ENCODE data around the gene CDKN2B-AS1.

The CDKN2B-AS1 gene

GRCh38 chr9:21983561-21983935 is 11.0 kb upstream of the CDKN2B-AS1 start:
- Histone ChIP-seq H3K9ac (ENCODE audit: low read length) (no peak overlapping the region), H3K36me3 (ENCODE audit: low read length) (peaks cover 17% of the 10 kb centered on the region; the same call in 1 of the 2 replicates), H3K9me2 (replicated peaks; ENCODE audit: insufficient read depth, low read length) (no peaks in the 10 kb centered on the region), H3K27ac (ENCODE audit: low read depth, low read length) (no peak overlapping the region), H3K4me2 (ENCODE audit: low read depth, low read length, poor library complexity, severe bottlenecking) (no peak overlapping the region), H2AFZ (ENCODE audit: low read depth, low read length, severe bottlenecking) (no peak overlapping the region), H3K9me3 (ENCODE audit: insufficient read depth, low read length) (no peaks in the 10 kb centered on the region), H3F3A (ENCODE audit: insufficient read depth) (peaks cover 10% of the 10 kb centered on the region; the same call in 1 of the 2 replicates), H3K4me3 (ENCODE audit: insufficient read depth, low read length, poor library complexity, severe bottlenecking) (no peak overlapping the region), H4K20me1 (ENCODE audit: low read depth, low read length) (no peaks in the 10 kb centered on the region; the same call in 1 of the 2 replicates), H3K27me3 (ENCODE audit: low read length) (no peaks in the 10 kb centered on the region), H3K79me2 (ENCODE audit: insufficient read depth, low read length) (peaks cover 88% of the 10 kb centered on the region)
- TF ChIP-seq CTCF (IDR thresholded peaks at IDR 0.05; ENCODE audit: insufficient read depth, low read length, poor library complexity, severe bottlenecking) (no peak), EZH2phosphoT487 (conservative IDR thresholded peaks at IDR 0.05; ENCODE audit: low read length) (no peak)

- Histone ChIP-seq H4K20me1 (ENCODE audit: low read depth, low read length) (no peaks in the 10 kb centered on the region), H2AFZ (ENCODE audit: low read depth, low read length, severe bottlenecking) (no peak overlapping the region), H3K9me3 (ENCODE audit: insufficient read depth, low read length) (no peaks in the 10 kb centered on the region), H3K4me2 (ENCODE audit: low read depth, low read length, poor library complexity, severe bottlenecking) (no peak overlapping the region), H3K27ac (ENCODE audit: low read depth, low read length) (no peak overlapping the region), H3K9ac (ENCODE audit: low read length) (no peak overlapping the region), H3K4me3 (ENCODE audit: insufficient read depth, low read length, poor library complexity, severe bottlenecking) (no peak overlapping the region), H3K27me3 (ENCODE audit: low read length) (no peaks in the 10 kb centered on the region), H3K9me2 (replicated peaks; ENCODE audit: insufficient read depth, low read length) (no peaks in the 10 kb centered on the region), H3K79me2 (ENCODE audit: insufficient read depth, low read length) (peaks cover 88% of the 10 kb centered on the region), H3K36me3 (ENCODE audit: low read length) (peaks cover 17% of the 10 kb centered on the region; the same call in 1 of the 2 replicates), H3F3A (ENCODE audit: insufficient read depth) (peaks cover 10% of the 10 kb centered on the region; the same call in 1 of the 2 replicates)
- no peak for TF ChIP-seq EZH2phosphoT487 (conservative IDR thresholded peaks at IDR 0.05; ENCODE audit: low read length)
- TF ChIP-seq CTCF (IDR thresholded peaks at IDR 0.05; ENCODE audit: insufficient read depth, low read length, poor library complexity, severe bottlenecking), result no peak
These were observed 10.5 kb upstream of the CDKN2B-AS1 start for GRCh38 chr9:21984101-21984500.

GRCh38 chr9:21985964-21986667 is 8.5 kb upstream of the CDKN2B-AS1 start:
- no peak for TF ChIP-seq EZH2phosphoT487 (conservative IDR thresholded peaks at IDR 0.05; ENCODE audit: low read length)
- TF ChIP-seq CTCF (IDR thresholded peaks at IDR 0.05; ENCODE audit: insufficient read depth, low read length, poor library complexity, severe bottlenecking), result no peak
- H3K27me3 ChIP-seq (ENCODE audit: low read length), result no peaks in the 10 kb centered on the region
- no peaks in the 10 kb centered on the region for H3K9me2 ChIP-seq (replicated peaks; ENCODE audit: insufficient read depth, low read length)
- no peak overlapping the region for H3K27ac ChIP-seq (ENCODE audit: low read depth, low read length)
- H3K4me2 ChIP-seq (ENCODE audit: low read depth, low read length, poor library complexity, severe bottlenecking), result no peak overlapping the region
- H3K9ac ChIP-seq (ENCODE audit: low read length), result no peak overlapping the region
- H2AFZ ChIP-seq (ENCODE audit: low read depth, low read length, severe bottlenecking), result no peak overlapping the region
- no peaks in the 10 kb centered on the region for H4K20me1 ChIP-seq (ENCODE audit: low read depth, low read length)
- H3K9me3 ChIP-seq (ENCODE audit: insufficient read depth, low read length), result no peaks in the 10 kb centered on the region
- peaks cover 91% of the 10 kb centered on the region for H3K79me2 ChIP-seq (ENCODE audit: insufficient read depth, low read length)
- peaks cover 24% of the 10 kb centered on the region; the same call in 1 of the 2 replicates for H3K36me3 ChIP-seq (ENCODE audit: low read length)
- peaks cover 10% of the 10 kb centered on the region; the same call in 1 of the 2 replicates for H3F3A ChIP-seq (ENCODE audit: insufficient read depth)
- H3K4me3 ChIP-seq (ENCODE audit: insufficient read depth, low read length, poor library complexity, severe bottlenecking), result no peak overlapping the region

Measured in SU-DHL-6 (cell line).